Measurements from ENCODE around the gene OPA1.

GRCh38 chr3:193614430-193614829 lies 21.4 kb downstream of the OPA1 start:
- no peak for TF ChIP-seq CTCF (IDR thresholded peaks at IDR 0.05)
- TF ChIP-seq EP300 (IDR thresholded peaks at IDR 0.05): no peak
